HepG2 (cell line): ENCODE results near the gene ABHD4. TPM values are rescaled to one million over a fixed set of nuclear protein-coding genes. Genes with fewer than 3 reads are reported as not detected.

ENCODE experiments used
- AHDC1 ChIP-seq: sonication (generic); formaldehyde crosslinking; IDR thresholded peaks from 2 replicates; pipeline ENCODE4 v1.5.1; 2020; ENCODE audit warnings: mild to moderate bottlenecking, missing genetic modification reagents, borderline replicate concordance
- AHR ChIP-seq: IDR thresholded peaks from 2 replicates; pipeline ENCODE4 v1.6.1; 2018; ENCODE audit warnings: missing genetic modification reagents, missing compliant biosample characterization
- BRCA1 ChIP-seq: sonication (generic); formaldehyde crosslinking; IDR thresholded peaks from 2 replicates; pipeline ENCODE4 v1.4.0; 2020; ENCODE audit warnings: missing genetic modification reagents
- FOXA1 ChIP-seq, 2 experiments: fragments of 450-650 bp in 1 of 2; sonication (generic) in 1 of 2; formaldehyde crosslinking in 1 of 2; IDR thresholded peaks; 2 replicates each; pipeline versions ENCODE4 v1.4.0 to v1.6.1; 2016 to 2020; ENCODE audit warnings: missing genetic modification reagents in 1 of 2
- LCORL ChIP-seq, 2 experiments: fragments of 450-650 bp in 1 of 2; sonication (generic) in 1 of 2; formaldehyde crosslinking in 1 of 2; IDR thresholded peaks; 2 replicates each; pipeline versions ENCODE4 v1.5.0 to v1.6.1; 2017 to 2020; ENCODE audit warnings: antibody characterized with exemption in 1 of 2, missing genetic modification reagents in 1 of 2
- NCOR1 ChIP-seq: fragments of 200-600 bp; sonication (generic); IDR thresholded peaks from 2 replicates; pipeline ENCODE4 v1.7.0; 2017; ENCODE audit warnings: antibody characterized with exemption, low read length, borderline replicate concordance
- NFYB ChIP-seq: sonication (generic); formaldehyde crosslinking; IDR thresholded peaks from 2 replicates; pipeline ENCODE4 v1.4.0; 2020; ENCODE audit warnings: missing genetic modification reagents
- ONECUT2 ChIP-seq: sonication (generic); formaldehyde crosslinking; IDR thresholded peaks from 2 replicates; pipeline ENCODE4 v1.4.0; 2020; ENCODE audit warnings: missing genetic modification reagents
- SNAI1 ChIP-seq: sonication (generic); formaldehyde crosslinking; IDR thresholded peaks from 2 replicates; pipeline ENCODE4 v1.5.0; 2020; ENCODE audit warnings: mild to moderate bottlenecking, missing genetic modification reagents, borderline replicate concordance
- ZFX ChIP-seq: sonication (generic); formaldehyde crosslinking; IDR thresholded peaks from 2 replicates; pipeline ENCODE4 v1.4.0; 2020; ENCODE audit warnings: mild to moderate bottlenecking, low read depth, missing genetic modification reagents, moderate library complexity
- ZNF614 ChIP-seq: IDR thresholded peaks from 2 replicates; pipeline ENCODE4 v1.6.1; 2018; ENCODE audit warnings: missing biosample characterization, missing genetic modification reagents, inconsistent platforms, borderline replicate concordance
- ZNF800 ChIP-seq: sonication (generic); formaldehyde crosslinking; IDR thresholded peaks from 2 replicates; pipeline ENCODE4 v1.4.0; 2020; ENCODE audit warnings: missing genetic modification reagents
- polyA plus RNA-seq, 8 experiments: library from polyadenylated mRNA; depleted of rRNA in 3 of 8; stranded (reverse) in 7 of 8; unstranded in 1 of 8; fragments of >200 nt; fragmentation: Illumina TruSeq in 4 of 8; extraction: Trizol in 4 of 8; gene quantifications; 2 replicates each; pipeline versions ENCODE4 v1.2.1 to v1.2.3, GENCODE V29; 2011 to 2016; ENCODE audit warnings: low read depth in 4 of 8, missing spikeins in 1 of 8, mixed read lengths in 1 of 8; ENCODE audit not compliant: insufficient read depth in 1 of 8
- total RNA-seq, 5 experiments: library from RNA; depleted of rRNA; stranded (reverse); fragments of >200 nt; fragmentation: Illumina TruSeq; extraction: Trizol; gene quantifications; 2 replicates each; pipeline ENCODE4 v1.2.3, GENCODE V29; 2016; ENCODE audit warnings: low read depth in 1 of 5
- TF ChIP-seq, protein P1 (sequence below): sonication (generic); formaldehyde crosslinking; conservative IDR thresholded peaks from 2 replicates; pipeline ENCODE4 v1.4.0; 2020; ENCODE audit warnings: missing genetic modification reagents
- TF ChIP-seq, protein P2 (sequence below): sonication (generic); formaldehyde crosslinking; IDR thresholded peaks from 2 replicates; pipeline ENCODE4 v1.4.0; 2020; ENCODE audit warnings: mild to moderate bottlenecking, missing genetic modification reagents

ABHD4 gene
- total and polyA plus RNA-seq, 2 of the 13 experiments (the other 11 are each of a cell fraction or from before 2014, with no cell fraction given), result 16.1 to 47.5 TPM

GRCh38 chr14:22653012-22653621 is 55.0 kb downstream of the ABHD4 start (continued):
- TF ChIP-seq AHDC1 (CRISPR knock-in tag) (no peak), LCORL (IDR thresholded peaks at IDR 0.05) (no peak), LCORL (CRISPR knock-in tag; IDR thresholded peaks at IDR 0.05) (peak; percentile 65), ZNF614 (CRISPR knock-in tag) (peak; percentile 78), FOXA1 (IDR thresholded peaks at IDR 0.05) (no peak), FOXA1 (CRISPR knock-in tag; IDR thresholded peaks at IDR 0.05) (peak; percentile 98), ZFX (CRISPR knock-in tag) (no peak), ONECUT2 (no peak), AHR (0 out of 2 replicates have a peak, but pooled peaks have one; percentile 86), ZNF800 (no peak), SNAI1 (CRISPR knock-in tag) (no peak), NFYB (CRISPR knock-in tag) (no peak), NCOR1 (no peak), BRCA1 (CRISPR knock-in tag) (no peak)
- TF ChIP-seq, protein P1, sequence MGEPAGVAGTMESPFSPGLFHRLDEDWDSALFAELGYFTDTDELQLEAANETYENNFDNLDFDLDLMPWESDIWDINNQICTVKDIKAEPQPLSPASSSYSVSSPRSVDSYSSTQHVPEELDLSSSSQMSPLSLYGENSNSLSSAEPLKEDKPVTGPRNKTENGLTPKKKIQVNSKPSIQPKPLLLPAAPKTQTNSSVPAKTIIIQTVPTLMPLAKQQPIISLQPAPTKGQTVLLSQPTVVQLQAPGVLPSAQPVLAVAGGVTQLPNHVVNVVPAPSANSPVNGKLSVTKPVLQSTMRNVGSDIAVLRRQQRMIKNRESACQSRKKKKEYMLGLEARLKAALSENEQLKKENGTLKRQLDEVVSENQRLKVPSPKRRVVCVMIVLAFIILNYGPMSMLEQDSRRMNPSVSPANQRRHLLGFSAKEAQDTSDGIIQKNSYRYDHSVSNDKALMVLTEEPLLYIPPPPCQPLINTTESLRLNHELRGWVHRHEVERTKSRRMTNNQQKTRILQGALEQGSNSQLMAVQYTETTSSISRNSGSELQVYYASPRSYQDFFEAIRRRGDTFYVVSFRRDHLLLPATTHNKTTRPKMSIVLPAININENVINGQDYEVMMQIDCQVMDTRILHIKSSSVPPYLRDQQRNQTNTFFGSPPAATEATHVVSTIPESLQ, result no peak
- TF ChIP-seq, protein P2, sequence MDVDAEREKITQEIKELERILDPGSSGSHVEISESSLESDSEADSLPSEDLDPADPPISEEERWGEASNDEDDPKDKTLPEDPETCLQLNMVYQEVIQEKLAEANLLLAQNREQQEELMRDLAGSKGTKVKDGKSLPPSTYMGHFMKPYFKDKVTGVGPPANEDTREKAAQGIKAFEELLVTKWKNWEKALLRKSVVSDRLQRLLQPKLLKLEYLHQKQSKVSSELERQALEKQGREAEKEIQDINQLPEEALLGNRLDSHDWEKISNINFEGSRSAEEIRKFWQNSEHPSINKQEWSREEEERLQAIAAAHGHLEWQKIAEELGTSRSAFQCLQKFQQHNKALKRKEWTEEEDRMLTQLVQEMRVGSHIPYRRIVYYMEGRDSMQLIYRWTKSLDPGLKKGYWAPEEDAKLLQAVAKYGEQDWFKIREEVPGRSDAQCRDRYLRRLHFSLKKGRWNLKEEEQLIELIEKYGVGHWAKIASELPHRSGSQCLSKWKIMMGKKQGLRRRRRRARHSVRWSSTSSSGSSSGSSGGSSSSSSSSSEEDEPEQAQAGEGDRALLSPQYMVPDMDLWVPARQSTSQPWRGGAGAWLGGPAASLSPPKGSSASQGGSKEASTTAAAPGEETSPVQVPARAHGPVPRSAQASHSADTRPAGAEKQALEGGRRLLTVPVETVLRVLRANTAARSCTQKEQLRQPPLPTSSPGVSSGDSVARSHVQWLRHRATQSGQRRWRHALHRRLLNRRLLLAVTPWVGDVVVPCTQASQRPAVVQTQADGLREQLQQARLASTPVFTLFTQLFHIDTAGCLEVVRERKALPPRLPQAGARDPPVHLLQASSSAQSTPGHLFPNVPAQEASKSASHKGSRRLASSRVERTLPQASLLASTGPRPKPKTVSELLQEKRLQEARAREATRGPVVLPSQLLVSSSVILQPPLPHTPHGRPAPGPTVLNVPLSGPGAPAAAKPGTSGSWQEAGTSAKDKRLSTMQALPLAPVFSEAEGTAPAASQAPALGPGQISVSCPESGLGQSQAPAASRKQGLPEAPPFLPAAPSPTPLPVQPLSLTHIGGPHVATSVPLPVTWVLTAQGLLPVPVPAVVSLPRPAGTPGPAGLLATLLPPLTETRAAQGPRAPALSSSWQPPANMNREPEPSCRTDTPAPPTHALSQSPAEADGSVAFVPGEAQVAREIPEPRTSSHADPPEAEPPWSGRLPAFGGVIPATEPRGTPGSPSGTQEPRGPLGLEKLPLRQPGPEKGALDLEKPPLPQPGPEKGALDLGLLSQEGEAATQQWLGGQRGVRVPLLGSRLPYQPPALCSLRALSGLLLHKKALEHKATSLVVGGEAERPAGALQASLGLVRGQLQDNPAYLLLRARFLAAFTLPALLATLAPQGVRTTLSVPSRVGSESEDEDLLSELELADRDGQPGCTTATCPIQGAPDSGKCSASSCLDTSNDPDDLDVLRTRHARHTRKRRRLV (CRISPR knock-in tag), result no peak
